ENCODE measurements around the gene CTNNBL1. TPM values are rescaled to one million over a fixed set of nuclear protein-coding genes. Genes with fewer than 3 reads are reported as not detected.

The CTNNBL1 gene
- polyA plus RNA-seq, 1 of the 3 experiments (the other 2 are of a cell fraction) = 29.5 TPM

GRCh38 chr20:37656945-37657344 is 36.9 kb upstream of the CTNNBL1 start:
- Histone ChIP-seq H3K36me3 (replicated peaks in 1 of 2; ENCODE audit: control insufficient read depth in 1 of 2, insufficient read depth in 2 of 2, low read length in 1 of 2) (no peaks in the 10 kb centered on the region), H2AFZ (ENCODE audit: low read depth) (no peak overlapping the region), H3K4me3 (ENCODE audit: low read depth in 2 of 2, low read length in 1 of 2) (no peak overlapping the region), H3K79me2 (ENCODE audit: insufficient read depth) (no peaks in the 10 kb centered on the region), H3K27ac (ENCODE audit: low read depth in 2 of 2, low read length in 1 of 2) (no peak overlapping the region), H3K27me3 (ENCODE audit: insufficient read depth) (peaks cover 6% of the 10 kb centered on the region; the same call in 1 of the 2 replicates), H3K9ac (no peak overlapping the region), H3K9me2 (no peaks in the 10 kb centered on the region), H3K9me3 (no peaks in the 10 kb centered on the region), H3K4me2 (no peak overlapping the region), H3K4me1 (ENCODE audit: control insufficient read depth in 1 of 2, insufficient read depth in 2 of 2, low read depth in 1 of 2, low read length in 1 of 2) (peaks cover 0 to 2% of the 10 kb centered on the region in 2 experiments; a peak in 1 of 4 replicates), H4K20me1 (ENCODE audit: insufficient read depth) (no peaks in the 10 kb centered on the region), H3F3A (replicated peaks; ENCODE audit: insufficient read depth) (no peaks in the 10 kb centered on the region)
- ChIA-PET POLR2A (no interaction called here), CTCF (interaction anchor here (0.6 to 1.1 kb wide), 2 partner anchors 84 to 92 kb away, joined by 3 read pairs; no protein-coding TSS in a partner anchor)
- WGBS (ENCODE audit: low lambda C conversion rate) = 58% methylated on average over 6 of the region's 6 CpGs
- TF ChIP-seq SMC3 (IDR thresholded peaks at IDR 0.05; ENCODE audit: low read depth, low read length) (no peak), IRF3 (IDR thresholded peaks at IDR 0.05; ENCODE audit: low read depth, low read length) (no peak), GABPA (IDR thresholded peaks at IDR 0.05; ENCODE audit: low read depth) (no peak), EP300 (IDR thresholded peaks at IDR 0.05; ENCODE audit: borderline replicate concordance in 1 of 2, low read depth in 1 of 2, low read length in 1 of 2) (no peak), RAD21 (IDR thresholded peaks at IDR 0.05; ENCODE audit: low read length) (no peak), NRF1 (IDR thresholded peaks at IDR 0.05; ENCODE audit: low read depth, low read length) (no peak)
- DNase-seq = no peak

DNA sequence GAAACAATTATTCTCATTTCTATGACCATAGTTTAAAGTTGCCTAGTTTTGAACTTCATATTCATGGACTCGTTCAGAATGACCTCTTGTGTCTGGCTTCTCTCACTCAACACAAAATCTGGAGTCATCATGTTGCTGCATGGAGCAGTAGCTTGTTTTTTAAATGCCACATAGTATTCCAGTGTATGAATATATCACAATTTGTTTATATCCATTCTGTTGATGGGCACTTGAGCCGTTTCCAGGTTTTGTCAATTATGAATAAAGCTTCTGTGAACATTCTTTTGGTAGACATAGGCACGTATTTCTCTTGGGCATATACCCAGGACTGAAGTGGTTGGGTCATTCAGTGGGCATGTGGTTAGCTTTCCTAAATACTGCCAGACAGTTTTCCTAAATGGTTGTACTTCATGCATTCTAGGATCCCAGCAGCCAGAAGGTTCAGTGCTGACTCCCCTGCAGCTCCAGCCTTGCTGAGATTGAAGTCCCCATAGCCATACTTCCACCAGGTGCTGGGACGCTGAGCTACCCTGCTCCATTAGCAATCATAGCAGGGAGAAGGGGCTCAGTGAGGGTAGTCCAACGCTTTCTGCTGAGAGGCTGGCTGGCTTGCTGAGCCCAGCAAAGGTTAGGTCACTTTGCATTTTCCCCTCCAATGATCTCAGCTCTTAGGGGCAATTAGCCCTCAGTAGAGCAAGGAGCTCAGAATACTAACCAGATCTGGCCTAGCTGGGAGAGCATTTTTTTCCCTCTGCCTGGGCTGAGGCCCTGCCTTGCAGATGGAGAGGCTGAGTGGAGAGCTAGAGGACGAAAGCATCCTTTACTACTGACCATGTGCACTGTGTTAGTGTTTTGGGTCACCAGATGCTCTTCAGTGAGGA is 35.7 kb upstream of the CTNNBL1 start:
- no peaks in the 10 kb centered on the region for H3K9me2 ChIP-seq
- H3K4me3 ChIP-seq (ENCODE audit: low read depth in 2 of 2, low read length in 1 of 2) = no peak overlapping the region
- H4K20me1 ChIP-seq (ENCODE audit: insufficient read depth) = no peaks in the 10 kb centered on the region
- no peak for DNase-seq
- ChIA-PET POLR2A (no interaction called here), CTCF (interaction anchor here (0.8 to 1.9 kb wide), 5 partner anchors 12 to 777 kb away, joined by 3 to 5 read pairs (median 5); partner anchors contain the start of gene SNHG17)
- H3K4me2 ChIP-seq = no peak overlapping the region
- no peaks in the 10 kb centered on the region for H3K4me1 ChIP-seq (ENCODE audit: control insufficient read depth in 1 of 2, insufficient read depth in 2 of 2, low read depth in 1 of 2, low read length in 1 of 2)
- no peak overlapping the region for H3K27ac ChIP-seq (ENCODE audit: low read depth in 2 of 2, low read length in 1 of 2)
- no peaks in the 10 kb centered on the region for H3F3A ChIP-seq (replicated peaks; ENCODE audit: insufficient read depth)
- H3K27me3 ChIP-seq (ENCODE audit: insufficient read depth) = peaks cover 6% of the 10 kb centered on the region; the same call in 1 of the 2 replicates
- H2AFZ ChIP-seq (ENCODE audit: low read depth) = no peak overlapping the region
- H3K9me3 ChIP-seq = no peaks in the 10 kb centered on the region
- H3K79me2 ChIP-seq (ENCODE audit: insufficient read depth) = no peaks in the 10 kb centered on the region
- no peaks in the 10 kb centered on the region for H3K36me3 ChIP-seq (replicated peaks in 1 of 2; ENCODE audit: control insufficient read depth in 1 of 2, insufficient read depth in 2 of 2, low read length in 1 of 2)
- WGBS (ENCODE audit: low lambda C conversion rate) = 15% methylated on average over 5 of the region's 6 CpGs
- H3K9ac ChIP-seq = no peak overlapping the region
- TF ChIP-seq TAF1 (IDR thresholded peaks at IDR 0.05; ENCODE audit: borderline replicate concordance, low read depth, low read length) = no peak
- no peak for TF ChIP-seq JUND (IDR thresholded peaks at IDR 0.05)
- no peak for TF ChIP-seq POLR2AphosphoS5 (IDR thresholded peaks at IDR 0.05; ENCODE audit: low read depth, low read length)
- TF ChIP-seq NRF1 (IDR thresholded peaks at IDR 0.05; ENCODE audit: low read depth, low read length) = no peak
- TF ChIP-seq RAD21 (IDR thresholded peaks at IDR 0.05; ENCODE audit: low read length) = no peak
- TF ChIP-seq, protein P1, sequence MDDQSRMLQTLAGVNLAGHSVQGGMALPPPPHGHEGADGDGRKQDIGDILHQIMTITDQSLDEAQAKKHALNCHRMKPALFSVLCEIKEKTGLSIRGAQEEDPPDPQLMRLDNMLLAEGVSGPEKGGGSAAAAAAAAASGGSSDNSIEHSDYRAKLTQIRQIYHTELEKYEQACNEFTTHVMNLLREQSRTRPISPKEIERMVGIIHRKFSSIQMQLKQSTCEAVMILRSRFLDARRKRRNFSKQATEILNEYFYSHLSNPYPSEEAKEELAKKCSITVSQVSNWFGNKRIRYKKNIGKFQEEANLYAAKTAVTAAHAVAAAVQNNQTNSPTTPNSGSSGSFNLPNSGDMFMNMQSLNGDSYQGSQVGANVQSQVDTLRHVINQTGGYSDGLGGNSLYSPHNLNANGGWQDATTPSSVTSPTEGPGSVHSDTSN (IDR thresholded peaks at IDR 0.05) = no peak
- TF ChIP-seq USF2 (IDR thresholded peaks at IDR 0.05; ENCODE audit: borderline replicate concordance, low read depth, low read length) = no peak
- TF ChIP-seq, protein P2, sequence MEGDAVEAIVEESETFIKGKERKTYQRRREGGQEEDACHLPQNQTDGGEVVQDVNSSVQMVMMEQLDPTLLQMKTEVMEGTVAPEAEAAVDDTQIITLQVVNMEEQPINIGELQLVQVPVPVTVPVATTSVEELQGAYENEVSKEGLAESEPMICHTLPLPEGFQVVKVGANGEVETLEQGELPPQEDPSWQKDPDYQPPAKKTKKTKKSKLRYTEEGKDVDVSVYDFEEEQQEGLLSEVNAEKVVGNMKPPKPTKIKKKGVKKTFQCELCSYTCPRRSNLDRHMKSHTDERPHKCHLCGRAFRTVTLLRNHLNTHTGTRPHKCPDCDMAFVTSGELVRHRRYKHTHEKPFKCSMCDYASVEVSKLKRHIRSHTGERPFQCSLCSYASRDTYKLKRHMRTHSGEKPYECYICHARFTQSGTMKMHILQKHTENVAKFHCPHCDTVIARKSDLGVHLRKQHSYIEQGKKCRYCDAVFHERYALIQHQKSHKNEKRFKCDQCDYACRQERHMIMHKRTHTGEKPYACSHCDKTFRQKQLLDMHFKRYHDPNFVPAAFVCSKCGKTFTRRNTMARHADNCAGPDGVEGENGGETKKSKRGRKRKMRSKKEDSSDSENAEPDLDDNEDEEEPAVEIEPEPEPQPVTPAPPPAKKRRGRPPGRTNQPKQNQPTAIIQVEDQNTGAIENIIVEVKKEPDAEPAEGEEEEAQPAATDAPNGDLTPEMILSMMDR (IDR thresholded peaks at IDR 0.05) = no peak
- TF ChIP-seq CHD2 (IDR thresholded peaks at IDR 0.05; ENCODE audit: low read length, partially characterized antibody) = no peak
- TF ChIP-seq RXRA (IDR thresholded peaks at IDR 0.05; ENCODE audit: borderline replicate concordance, low read depth) = no peak
- TF ChIP-seq, protein P3, sequence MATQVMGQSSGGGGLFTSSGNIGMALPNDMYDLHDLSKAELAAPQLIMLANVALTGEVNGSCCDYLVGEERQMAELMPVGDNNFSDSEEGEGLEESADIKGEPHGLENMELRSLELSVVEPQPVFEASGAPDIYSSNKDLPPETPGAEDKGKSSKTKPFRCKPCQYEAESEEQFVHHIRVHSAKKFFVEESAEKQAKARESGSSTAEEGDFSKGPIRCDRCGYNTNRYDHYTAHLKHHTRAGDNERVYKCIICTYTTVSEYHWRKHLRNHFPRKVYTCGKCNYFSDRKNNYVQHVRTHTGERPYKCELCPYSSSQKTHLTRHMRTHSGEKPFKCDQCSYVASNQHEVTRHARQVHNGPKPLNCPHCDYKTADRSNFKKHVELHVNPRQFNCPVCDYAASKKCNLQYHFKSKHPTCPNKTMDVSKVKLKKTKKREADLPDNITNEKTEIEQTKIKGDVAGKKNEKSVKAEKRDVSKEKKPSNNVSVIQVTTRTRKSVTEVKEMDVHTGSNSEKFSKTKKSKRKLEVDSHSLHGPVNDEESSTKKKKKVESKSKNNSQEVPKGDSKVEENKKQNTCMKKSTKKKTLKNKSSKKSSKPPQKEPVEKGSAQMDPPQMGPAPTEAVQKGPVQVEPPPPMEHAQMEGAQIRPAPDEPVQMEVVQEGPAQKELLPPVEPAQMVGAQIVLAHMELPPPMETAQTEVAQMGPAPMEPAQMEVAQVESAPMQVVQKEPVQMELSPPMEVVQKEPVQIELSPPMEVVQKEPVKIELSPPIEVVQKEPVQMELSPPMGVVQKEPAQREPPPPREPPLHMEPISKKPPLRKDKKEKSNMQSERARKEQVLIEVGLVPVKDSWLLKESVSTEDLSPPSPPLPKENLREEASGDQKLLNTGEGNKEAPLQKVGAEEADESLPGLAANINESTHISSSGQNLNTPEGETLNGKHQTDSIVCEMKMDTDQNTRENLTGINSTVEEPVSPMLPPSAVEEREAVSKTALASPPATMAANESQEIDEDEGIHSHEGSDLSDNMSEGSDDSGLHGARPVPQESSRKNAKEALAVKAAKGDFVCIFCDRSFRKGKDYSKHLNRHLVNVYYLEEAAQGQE (IDR thresholded peaks at IDR 0.05; ENCODE audit: low read depth, low read length) = no peak
- no peak for TF ChIP-seq RFX5 (IDR thresholded peaks at IDR 0.05; ENCODE audit: low read length)
- TF ChIP-seq EP300 (IDR thresholded peaks at IDR 0.05; ENCODE audit: borderline replicate concordance in 1 of 2, low read depth in 1 of 2, low read length in 1 of 2) = no peak

All from SK-N-SH (cell line).